ENCODE data around the gene HACL1. TPM values are rescaled to one million over a fixed set of nuclear protein-coding genes. Genes with fewer than 3 reads are reported as not detected.
"Not testable (repeated sequence)": the region's sequence is repeated elsewhere in the genome, so short reads cannot be mapped to it uniquely, and the experiment has no call there.

The HACL1 gene
- polyA plus RNA-seq, 1 donor, result 6.9 TPM

GRCh38 chr3:15581471-15582394 lies 19.6 kb downstream of the HACL1 start:
- DNase-seq (ENCODE audit: low read depth), result no peak

GRCh38 chr3:15579051-15579450 lies 22.3 kb downstream of the HACL1 start:
- DNase-seq (ENCODE audit: low read depth), result no peak

- DNase-seq (ENCODE audit: low read depth), result no peak
Measured at GRCh38 chr3:15578289-15578867, 23.0 kb downstream of the HACL1 start.

GRCh38 chr3:15576475-15576874 lies 24.9 kb downstream of the HACL1 start:
- no peak for DNase-seq (ENCODE audit: low read depth)

- no peak for DNase-seq (ENCODE audit: low read depth)
Measured at GRCh38 chr3:15575446-15575845, 25.9 kb downstream of the HACL1 start.

DNA sequence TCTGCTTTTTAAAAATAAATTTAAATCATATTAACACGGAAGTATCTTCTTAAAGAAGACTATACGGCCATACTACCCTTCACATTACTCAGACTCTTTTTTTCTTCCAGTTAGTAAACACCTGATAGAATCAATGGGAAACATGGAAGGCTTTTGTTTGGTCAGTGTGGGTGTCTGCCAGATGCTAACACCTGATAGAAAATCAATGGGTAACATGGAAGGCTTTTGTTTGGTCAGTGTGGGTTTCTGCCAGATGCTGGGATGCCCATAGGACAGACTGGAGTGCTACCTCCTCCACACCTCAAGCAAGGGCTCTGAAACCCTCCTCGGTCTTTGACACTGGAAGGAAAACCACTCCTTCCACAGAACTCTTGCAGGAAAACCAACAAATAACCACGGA lies 29.2 kb downstream of the HACL1 start:
- DNase-seq (ENCODE audit: low read depth), result no peak

- DNase-seq (ENCODE audit: low read depth), result no peak
Measured at GRCh38 chr3:15563190-15563589, 38.2 kb downstream of the HACL1 start.

DNA sequence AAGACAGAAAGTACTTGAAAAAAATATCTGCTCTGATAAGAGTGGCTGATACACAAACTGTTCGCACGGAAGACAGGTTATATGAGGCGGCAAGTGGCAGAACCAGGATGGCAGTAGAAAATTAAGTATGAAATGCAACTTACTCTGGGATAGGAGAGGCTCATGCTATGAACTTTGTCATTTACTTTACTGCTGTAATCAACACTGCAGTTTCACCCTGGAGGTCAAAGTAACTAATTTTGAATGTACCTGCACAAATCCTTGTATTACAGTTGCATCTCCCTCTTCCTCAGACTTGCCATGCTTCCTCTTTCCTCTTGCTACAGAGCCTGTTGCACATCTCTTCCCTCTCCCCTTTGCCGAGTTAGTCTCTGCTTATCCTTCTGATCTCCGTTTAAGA lies 38.8 kb downstream of the HACL1 start:
- DNase-seq (ENCODE audit: low read depth), result no peak

DNA sequence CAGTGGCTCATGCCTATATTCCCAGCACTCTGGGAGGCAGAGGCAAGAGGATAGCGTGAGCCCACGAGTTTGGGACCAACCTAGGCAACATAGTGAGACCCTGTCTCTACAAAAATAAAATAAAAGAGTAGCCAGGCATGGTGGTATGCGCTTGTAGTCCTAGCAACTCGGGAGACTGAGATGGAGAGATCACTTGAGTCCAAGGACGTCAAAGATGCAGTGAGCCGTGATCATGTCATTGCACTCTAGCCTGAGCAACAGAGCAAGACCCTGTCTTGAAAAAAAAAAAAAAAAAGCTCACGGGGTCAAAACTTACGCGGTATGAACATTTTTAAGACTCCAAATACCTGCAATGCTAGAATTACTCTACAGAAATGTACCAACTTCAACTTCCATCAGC lies 42.8 kb downstream of the HACL1 start:
- DNase-seq (ENCODE audit: low read depth), result no peak

DNA sequence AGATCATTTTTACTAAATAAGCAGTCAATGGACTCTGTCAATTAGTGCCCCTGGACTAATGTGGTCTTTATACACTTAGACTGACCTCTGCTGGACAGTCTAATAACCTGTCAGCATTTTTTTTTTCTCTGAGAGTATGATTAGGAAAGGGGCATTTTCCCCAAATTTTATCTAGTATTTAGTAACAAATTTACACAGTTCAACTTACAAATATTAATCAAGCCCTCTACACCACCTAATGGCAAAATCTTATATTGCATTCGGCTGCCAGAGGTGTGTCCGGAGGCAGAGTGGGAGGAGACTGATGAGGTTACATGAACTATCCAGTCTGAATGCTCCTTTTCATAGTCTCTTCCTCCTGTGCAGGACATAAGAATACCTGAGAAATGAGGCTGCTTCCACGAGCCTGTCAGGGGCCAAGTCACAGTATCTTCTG lies 43.8 kb downstream of the HACL1 start:
- DNase-seq (ENCODE audit: low read depth), result peak; percentile 31

- peak; percentile 9 for DNase-seq (ENCODE audit: low read depth)
Measured at GRCh38 chr3:15556512-15556911, 44.9 kb downstream of the HACL1 start.

GRCh38 chr3:15553749-15554148 lies 47.6 kb downstream of the HACL1 start:
- DNase-seq (ENCODE audit: low read depth), result no peak

DNA sequence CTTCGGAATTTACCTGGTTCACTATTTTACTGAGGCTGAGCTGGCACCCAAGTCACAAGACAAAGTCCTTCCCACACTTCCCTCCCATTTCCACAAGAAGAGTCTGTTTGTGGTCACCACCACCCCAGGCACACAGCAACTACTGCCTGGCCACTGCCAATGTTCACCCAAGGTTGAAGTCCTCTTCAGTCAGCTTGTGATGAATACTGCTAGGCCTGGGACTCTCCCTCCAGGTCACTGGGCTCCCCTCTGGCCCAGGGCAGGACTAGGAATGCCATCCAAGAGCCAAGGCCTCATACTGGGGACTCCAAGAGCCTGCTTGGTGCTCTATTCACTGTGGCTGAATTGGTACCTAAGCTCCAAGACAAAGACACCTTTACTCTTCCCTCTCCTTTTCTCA lies 49.5 kb downstream of the HACL1 start:
- no peak for DNase-seq (ENCODE audit: low read depth)

DNA sequence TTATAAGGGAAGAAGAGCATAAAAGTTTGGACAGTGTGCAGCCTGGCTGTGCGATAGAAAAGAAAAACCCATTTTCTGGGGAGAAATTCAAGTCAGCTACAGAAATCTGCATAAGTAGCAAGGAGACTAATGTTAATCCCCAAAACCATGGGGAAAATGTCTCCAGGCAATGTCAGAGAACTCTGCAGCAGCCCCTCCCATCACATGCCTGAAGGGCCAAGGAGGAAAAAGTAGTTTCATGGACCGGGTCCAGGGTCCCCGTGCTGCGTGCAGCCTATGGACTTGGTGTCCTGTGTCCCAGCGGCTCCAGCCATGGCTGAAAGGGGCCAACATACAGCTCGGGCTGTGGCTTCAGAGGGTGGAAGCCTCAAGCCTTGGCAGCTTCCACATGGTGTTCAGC lies 51.5 kb downstream of the HACL1 start:
- no peak for DNase-seq (ENCODE audit: low read depth)

DNA sequence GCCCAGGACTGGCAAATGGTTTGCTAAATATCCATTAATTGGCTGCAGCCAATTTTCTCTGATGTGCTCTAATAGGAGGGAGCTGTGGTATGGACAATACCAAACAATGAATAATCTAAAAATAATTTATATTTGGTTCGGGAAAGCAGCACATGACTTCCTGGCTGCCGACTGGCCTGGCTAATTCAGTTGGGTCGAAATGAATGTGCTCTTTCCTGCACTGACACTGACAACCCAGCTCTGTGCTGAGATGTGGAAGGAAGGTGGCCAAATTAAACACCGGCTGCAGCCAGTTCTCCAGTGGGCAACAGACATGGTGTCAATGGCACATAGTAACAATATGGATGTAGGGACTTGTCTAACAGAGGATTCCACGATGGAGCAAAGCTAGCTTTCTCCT lies 58.8 kb downstream of the HACL1 start:
- DNase-seq (ENCODE audit: low read depth), result no peak

DNA sequence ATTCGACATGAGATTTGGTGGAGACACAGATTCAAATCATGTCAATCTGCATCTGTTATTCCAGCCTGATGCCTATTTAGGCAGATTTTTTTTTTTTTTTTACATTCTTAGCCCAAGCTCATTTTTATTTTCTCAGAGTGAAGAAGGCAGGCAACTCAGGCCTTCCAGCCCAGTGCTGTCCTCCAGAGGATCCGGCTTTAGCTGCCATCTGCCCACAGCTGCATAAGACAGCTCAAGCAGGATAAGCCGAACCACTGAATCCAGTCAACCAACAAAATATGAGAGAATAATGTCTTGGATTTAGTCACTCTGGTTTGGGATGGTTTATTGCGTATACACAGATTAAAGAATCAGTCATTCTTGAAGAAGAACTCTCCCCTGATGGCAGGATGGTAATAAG lies 60.0 kb downstream of the HACL1 start:
- no peak for DNase-seq (ENCODE audit: low read depth)

- DNase-seq (ENCODE audit: low read depth), result no peak
Measured at GRCh38 chr3:15539066-15539465, 62.3 kb downstream of the HACL1 start.

GRCh38 chr3:15538345-15538744 lies 63.0 kb downstream of the HACL1 start:
- DNase-seq (ENCODE audit: low read depth), result no peak

- no peak for DNase-seq (ENCODE audit: low read depth)
Measured at GRCh38 chr3:15536856-15537255, 64.5 kb downstream of the HACL1 start.

GRCh38 chr3:15535732-15536131 lies 65.6 kb downstream of the HACL1 start:
- DNase-seq (ENCODE audit: low read depth), result no peak

DNA sequence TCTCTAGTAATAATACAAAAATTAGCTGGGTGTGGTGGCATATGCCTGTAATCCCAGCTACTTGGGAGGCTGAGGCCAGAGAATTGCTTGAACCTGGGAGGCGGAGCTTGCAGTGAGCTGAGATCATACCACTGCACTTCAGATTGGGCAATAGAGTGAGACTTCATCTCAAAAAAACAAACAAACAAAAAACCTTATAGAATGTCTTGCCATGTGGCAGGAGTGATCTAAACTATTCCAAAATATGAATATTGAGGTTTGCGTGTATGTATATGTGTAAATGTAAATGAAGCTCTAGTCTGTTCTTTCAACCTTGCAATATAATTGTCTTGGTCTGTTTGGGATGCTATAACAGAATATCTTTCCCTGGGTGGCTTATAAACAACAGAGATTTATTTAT lies 68.8 kb downstream of the HACL1 start:
- DNase-seq (ENCODE audit: low read depth), result not testable (repeated sequence)

GRCh38 chr3:15531346-15531745 lies 70.0 kb downstream of the HACL1 start:
- no peak for DNase-seq (ENCODE audit: low read depth)

GRCh38 chr3:15528854-15529537 lies 72.4 kb downstream of the HACL1 start:
- DNase-seq (ENCODE audit: low read depth), result no peak
